Coronary artery (tissue), 2 donors: ENCODE data around the gene PIAS1.
A peak's percentile ranks its signal among the peaks of the same experiment; 100 is the strongest.

Experiments
- DNase-seq: peaks from one replicate; pipeline ENCODE4 v3.0.0-alpha.2; 2017; ENCODE audit warnings: low spot score
- H3K27ac ChIP-seq, 2 donors: fragments of 200-600 bp; sonication (generic); one replicate each; pipeline ENCODE4 v1.5.1; 2016 to 2019
- H3K4me3 ChIP-seq: fragments of 200-600 bp; sonication (generic); 2 replicates; pipeline ENCODE4 v1.5.1; 2016; ENCODE audit warnings: mild to moderate bottlenecking, moderate library complexity
- CTCF ChIP-seq: fragments of 200-600 bp; sonication (generic); IDR thresholded peaks from one replicate; pipeline ENCODE4 v1.5.1; 2019; ENCODE audit warnings: antibody characterized with exemption

PIAS1 gene

GRCh38 chr15:68208136-68208535, 154.0 kb downstream of the PIAS1 start:
- H3K27ac ChIP-seq = no peak overlapping the region
- no peak for TF ChIP-seq CTCF
- peak; percentile 69 for DNase-seq
- no peak overlapping the region for H3K4me3 ChIP-seq

- Histone ChIP-seq H3K27ac (no peak overlapping the region), H3K4me3 (no peak overlapping the region)
- TF ChIP-seq CTCF = no peak
- peak; percentile 65 for DNase-seq
Observed at GRCh38 chr15:68208636-68209240, 154.6 kb downstream of the PIAS1 start.

- TF ChIP-seq CTCF = no peak
- Histone ChIP-seq H3K27ac (no peak overlapping the region), H3K4me3 (no peak overlapping the region)
- DNase-seq = no peak
Observed at GRCh38 chr15:68209272-68209671, 155.2 kb downstream of the PIAS1 start.

- H3K27ac ChIP-seq = no peak overlapping the region
- H3K4me3 ChIP-seq = no peak overlapping the region
- DNase-seq = peak; percentile 69
- no peak for TF ChIP-seq CTCF
Observed at GRCh38 chr15:68209735-68210408, 155.8 kb downstream of the PIAS1 start.

- TF ChIP-seq CTCF = no peak
- Histone ChIP-seq H3K4me3 (peak overlapping the region; percentile 64), H3K27ac (no peak overlapping the region)
- DNase-seq = peak; percentile 68
Observed at GRCh38 chr15:68210409-68210756, 156.3 kb downstream of the PIAS1 start.

GRCh38 chr15:68210821-68211655, 156.9 kb downstream of the PIAS1 start:
- peak; percentile 88 for TF ChIP-seq CTCF
- Histone ChIP-seq H3K27ac (no peak overlapping the region), H3K4me3 (peak overlapping the region; percentile 64)
- peak; percentile 84 for DNase-seq
